HG02642 (cell line): ENCODE measurements around the gene IGSF9.

ENCODE experiments used
- ATAC-seq: cut with Tn5 transposase; IDR thresholded peaks from one replicate; pipeline ENCODE4 v1.9.1; 2021; ENCODE audit warnings: mild to moderate bottlenecking; ENCODE audit not compliant: unreplicated experiment, poor library complexity

Gene IGSF9

GRCh38 chr1:159973350-159973940 is 28.0 kb upstream of the IGSF9 start:
- no peak for ATAC-seq

- no peak for ATAC-seq
These were observed 27.2 kb upstream of the IGSF9 start for GRCh38 chr1:159972443-159973205.

- ATAC-seq: no peak
These were observed 25.5 kb upstream of the IGSF9 start for GRCh38 chr1:159970932-159971342.

- ATAC-seq: no peak
These were observed 23.5 kb upstream of the IGSF9 start for GRCh38 chr1:159968901-159969300.

GRCh38 chr1:159965263-159965662 is 19.9 kb upstream of the IGSF9 start:
- no peak for ATAC-seq

- ATAC-seq: no peak
These were observed 18.7 kb upstream of the IGSF9 start for GRCh38 chr1:159964144-159964543.

GRCh38 chr1:159962176-159962575 is 16.8 kb upstream of the IGSF9 start:
- no peak for ATAC-seq

- ATAC-seq: no peak
These were observed 16.2 kb upstream of the IGSF9 start for GRCh38 chr1:159961636-159962035.

- ATAC-seq: no peak
These were observed 15.4 kb upstream of the IGSF9 start for GRCh38 chr1:159960721-159961381.

GRCh38 chr1:159959451-159959850 is 14.0 kb upstream of the IGSF9 start:
- ATAC-seq: no peak

GRCh38 chr1:159958719-159959380 is 13.4 kb upstream of the IGSF9 start:
- ATAC-seq: no peak

- no peak for ATAC-seq
These were observed 12.4 kb upstream of the IGSF9 start for GRCh38 chr1:159957824-159958268.

GRCh38 chr1:159955456-159955855 is 10.0 kb upstream of the IGSF9 start:
- no peak for ATAC-seq

- no peak for ATAC-seq
These were observed 8.4 kb upstream of the IGSF9 start, which contains the start of gene SLAMF9 for GRCh38 chr1:159953536-159954515. Gene SLAMF9, minus strand, starts transcription at chr1:159954237. Its CDS starts 100 bp downstream, at chr1:159954137.

GRCh38 chr1:159952932-159953331 is 7.5 kb upstream of the IGSF9 start:
- no peak for ATAC-seq

- ATAC-seq: no peak
These were observed 6.1 kb upstream of the IGSF9 start for GRCh38 chr1:159951551-159951950.

- no peak for ATAC-seq
These were observed 5.6 kb upstream of the IGSF9 start for GRCh38 chr1:159951016-159951415.

- ATAC-seq: no peak
These were observed 4.6 kb upstream of the IGSF9 start for GRCh38 chr1:159949981-159950381.

GRCh38 chr1:159949123-159949522 is 3.7 kb upstream of the IGSF9 start:
- ATAC-seq: no peak

GRCh38 chr1:159947942-159948341 is 2.5 kb upstream of the IGSF9 start:
- ATAC-seq: no peak
